ENCODE results near the gene OTOA.
"Not testable (repeated sequence)": the region's sequence is repeated elsewhere in the genome, so short reads cannot be mapped to it uniquely, and the experiment has no call there.

Gene OTOA

DNA sequence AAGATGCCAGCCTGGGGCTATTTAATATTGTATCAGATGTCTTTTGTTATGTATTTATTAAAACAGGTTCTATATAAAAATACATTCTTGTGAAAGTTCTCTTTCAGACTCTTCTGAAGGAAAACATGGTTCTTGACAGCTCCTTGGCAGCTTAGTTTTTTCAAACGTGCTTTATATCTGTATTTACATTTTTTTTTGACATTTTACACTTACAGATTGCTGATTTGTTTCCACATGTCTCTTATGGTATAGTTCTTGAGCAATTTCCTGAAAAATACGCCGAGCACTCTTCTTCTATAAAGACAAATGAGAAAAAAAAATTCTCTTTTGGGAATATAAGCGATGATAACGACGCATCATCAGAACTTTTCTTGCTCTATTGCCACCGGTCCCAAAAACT, 20.9 kb upstream of the OTOA start:
- no peak for DNase-seq

- no peak for DNase-seq
Measured at GRCh38 chr16:21643785-21644184, 20.0 kb upstream of the OTOA start.

- no peak for DNase-seq
Measured at GRCh38 chr16:21644674-21645073, 19.1 kb upstream of the OTOA start.

GRCh38 chr16:21645261-21645721, 18.5 kb upstream of the OTOA start:
- DNase-seq = no peak

DNA sequence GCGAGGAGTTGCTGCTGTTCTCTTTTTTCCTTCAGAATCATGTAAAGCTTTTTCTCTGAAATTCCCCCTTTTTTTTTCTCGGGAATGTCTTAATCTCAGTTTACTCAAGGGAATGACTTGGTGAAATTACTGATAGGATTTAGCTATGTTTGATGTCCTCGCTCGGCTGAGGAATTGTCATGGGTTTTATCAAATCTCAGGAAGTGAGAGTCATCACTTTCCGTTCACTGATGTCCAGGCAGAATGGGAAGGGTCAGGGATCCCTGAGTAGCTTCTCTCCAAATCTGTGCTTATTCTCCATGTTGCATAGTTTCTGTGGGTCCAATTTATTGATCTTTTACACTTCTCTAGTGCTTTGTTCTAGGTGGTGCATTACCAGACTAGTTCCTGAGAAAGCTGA, 17.7 kb upstream of the OTOA start:
- DNase-seq = no peak

GRCh38 chr16:21646721-21647561, 16.8 kb upstream of the OTOA start:
- no peak for DNase-seq

DNA sequence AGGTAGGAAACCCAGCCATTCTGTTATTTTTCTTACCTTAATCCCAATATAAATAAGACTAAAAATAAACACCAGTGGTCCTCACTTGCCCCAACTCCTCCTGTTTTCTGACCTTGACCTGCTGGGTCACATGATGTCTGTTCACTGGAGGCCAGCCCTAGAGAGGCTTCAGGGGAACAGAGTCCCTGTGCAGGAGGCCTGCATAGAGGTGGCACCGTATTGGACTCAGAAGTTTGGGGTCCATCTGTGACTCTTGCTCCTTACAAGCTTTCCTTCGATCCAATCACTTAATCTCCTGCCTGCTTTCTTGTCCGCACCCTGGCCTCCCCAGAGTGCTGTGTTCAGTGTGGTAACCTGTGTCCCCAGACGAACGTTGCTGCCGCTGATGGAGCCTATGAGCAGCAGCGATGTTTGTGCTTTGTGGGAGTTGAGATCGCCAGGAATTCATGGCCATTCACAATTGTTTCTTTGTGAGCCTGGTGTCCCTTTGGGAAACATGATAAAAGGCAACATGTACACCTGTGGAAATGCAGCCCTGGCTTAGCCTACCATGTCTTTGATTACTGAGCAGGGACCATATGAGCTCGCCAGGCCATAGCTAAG, 16.1 kb upstream of the OTOA start:
- no peak for DNase-seq

DNA sequence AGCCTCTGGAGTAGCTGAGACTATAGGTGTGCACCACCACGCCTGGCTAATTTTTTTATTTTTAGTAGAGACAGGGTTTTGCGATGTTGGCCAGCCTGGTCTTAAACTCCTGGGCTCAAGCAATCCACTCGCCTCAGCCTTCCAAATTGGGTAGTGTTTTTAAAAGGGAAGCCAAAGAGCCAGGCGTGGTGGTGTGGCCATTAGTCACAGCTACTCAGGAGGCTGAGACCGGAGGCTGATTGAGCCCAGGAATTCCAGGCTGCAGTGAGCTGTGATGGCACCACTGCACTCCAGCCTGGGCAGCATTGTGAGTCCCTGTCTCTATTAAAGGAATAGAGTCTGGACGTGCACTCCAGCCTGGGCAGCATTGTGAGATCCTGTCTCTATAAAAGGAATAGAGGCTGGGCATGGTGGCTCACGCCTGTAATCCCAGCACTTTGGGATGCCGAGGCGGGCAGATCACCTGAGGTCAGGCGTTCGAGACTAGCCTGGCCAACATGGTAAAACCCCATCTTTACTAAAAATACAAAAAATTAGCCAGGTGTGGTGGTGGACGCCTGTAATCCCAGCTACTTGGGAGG, 13.9 kb upstream of the OTOA start:
- not testable (repeated sequence) for DNase-seq

- DNase-seq = no peak
Measured at GRCh38 chr16:21650521-21650920, 13.2 kb upstream of the OTOA start.

GRCh38 chr16:21651515-21651914, 12.3 kb upstream of the OTOA start:
- no peak for DNase-seq

- no peak for DNase-seq
Measured at GRCh38 chr16:21652453-21652852, 11.3 kb upstream of the OTOA start, which contains the start of gene IGSF6. Gene IGSF6 (minus strand): TSS chr16:21652608. CDS start chr16:21652598, 10 bp downstream.

- DNase-seq = no peak
Measured at GRCh38 chr16:21653571-21653970, 10.2 kb upstream of the OTOA start.

DNA sequence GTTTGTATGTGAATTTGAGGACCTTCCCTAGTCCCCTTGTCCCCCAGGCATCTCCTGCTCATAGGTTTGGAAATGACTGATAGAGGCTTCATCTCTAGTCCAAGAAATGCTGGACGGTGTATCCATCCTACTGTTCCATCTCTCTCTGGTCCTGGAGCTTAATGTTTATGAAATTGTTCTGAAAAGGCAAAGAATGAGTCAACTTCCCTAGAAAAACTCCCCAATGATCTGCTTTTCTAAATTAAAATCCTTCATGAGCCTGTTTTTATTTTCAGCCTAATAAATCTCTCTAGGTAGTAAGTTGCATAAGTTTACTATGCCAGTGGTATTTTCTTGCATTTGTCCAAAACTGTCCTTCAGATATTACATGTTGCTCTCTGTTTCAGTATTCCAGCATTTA, 9.3 kb upstream of the OTOA start:
- no peak for DNase-seq

DNA sequence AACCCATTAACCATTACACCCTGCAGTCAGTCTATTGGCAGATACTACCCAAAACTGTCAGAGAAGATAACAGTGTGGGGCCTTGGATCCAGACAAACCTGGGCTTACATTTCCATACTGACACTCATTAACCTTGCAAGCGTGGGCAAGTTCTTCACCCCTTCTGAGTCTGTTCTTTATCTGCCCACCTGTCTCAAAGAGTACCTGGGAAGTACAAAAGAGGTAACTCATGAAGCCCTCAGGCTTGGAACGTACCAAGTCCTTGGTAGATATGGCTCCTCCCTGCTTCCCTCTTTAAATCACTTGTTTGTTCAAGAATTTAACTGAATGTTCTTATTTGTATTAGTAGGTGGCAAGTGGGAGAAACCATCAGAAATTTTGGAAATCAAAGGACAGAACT, 8.9 kb upstream of the OTOA start:
- DNase-seq = no peak

DNA sequence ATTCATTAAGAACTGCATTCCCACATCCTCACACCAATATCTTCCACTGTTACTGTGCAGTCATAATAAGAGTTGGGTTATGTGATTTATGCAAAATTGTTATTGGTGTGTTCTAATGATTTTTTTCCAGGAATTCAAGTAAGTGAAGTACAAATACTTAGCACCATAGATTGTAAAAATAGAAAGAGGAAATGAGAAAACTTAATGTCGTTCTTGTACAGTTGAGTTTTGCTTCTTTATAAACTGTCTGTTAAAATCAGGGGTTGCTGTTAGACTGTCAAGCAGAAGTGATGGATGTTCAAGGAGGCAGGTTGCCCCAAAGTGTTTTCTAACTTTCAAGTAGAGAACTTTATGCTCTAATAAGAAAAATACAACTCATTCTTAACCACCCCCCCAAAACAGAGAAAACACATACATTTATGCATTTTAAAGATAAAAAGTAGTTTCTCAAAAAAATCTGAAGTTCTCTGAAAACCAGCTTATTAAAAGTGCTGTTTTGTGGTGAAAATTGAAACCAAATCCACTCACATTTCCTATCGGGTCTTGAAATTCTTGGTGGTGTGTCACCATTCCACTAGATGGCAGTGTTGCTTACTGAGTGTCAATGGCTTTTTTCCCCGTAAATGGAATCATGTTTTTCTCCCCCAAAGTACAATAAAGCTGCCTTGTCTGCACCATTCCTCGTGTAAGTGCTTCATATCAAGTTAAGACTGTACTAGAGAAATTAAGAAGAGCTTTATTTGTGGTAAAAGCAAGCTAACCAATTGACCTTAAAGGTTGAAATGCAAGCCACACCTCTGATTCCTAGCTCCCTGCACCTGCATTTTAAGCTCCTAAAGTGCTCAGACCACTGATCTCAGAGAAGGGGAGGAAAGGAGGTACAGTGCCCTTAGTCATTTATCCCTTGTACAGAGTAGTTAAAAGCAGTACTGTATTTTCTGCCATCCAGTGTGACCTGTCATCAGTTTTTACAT, 6.7 kb upstream of the OTOA start:
- no peak for DNase-seq

- DNase-seq = no peak
Measured at GRCh38 chr16:21659124-21659523, 4.6 kb upstream of the OTOA start.

DNA sequence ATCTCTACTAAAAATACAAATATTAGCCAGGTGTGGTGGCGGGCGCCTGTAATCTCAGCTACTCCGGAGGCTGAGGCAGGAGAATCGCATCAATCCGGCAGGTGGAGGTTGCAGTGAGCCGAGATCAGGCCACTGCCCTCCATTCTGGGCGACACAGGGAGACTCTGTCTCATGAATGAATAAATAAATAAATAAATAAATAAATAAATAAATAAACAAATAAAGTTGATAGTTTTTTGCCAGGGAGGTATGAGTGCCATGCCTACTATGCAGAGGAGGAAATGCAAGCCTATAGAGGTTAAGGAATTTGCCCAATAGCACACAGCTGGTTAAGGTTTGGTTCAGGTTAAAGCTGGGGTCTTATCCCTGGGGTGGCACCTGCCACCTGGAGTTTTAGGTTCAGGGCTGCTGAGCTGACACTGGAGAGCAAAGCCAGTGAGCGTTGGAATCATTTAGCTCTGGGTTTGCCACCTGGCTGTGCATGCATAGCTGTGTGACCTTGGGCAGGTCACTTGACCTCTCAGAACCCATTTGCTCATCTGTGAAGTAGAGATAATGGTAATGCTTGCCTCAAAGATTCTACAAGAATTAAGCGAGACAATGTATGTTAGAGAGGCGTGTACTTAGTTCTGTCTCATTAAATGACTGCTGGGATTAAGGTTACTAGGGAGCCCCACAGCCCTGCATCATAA, 1.2 kb downstream of the OTOA start:
- no peak for DNase-seq

GRCh38 chr16:21666772-21667171, 3.0 kb downstream of the OTOA start:
- no peak for DNase-seq

DNA sequence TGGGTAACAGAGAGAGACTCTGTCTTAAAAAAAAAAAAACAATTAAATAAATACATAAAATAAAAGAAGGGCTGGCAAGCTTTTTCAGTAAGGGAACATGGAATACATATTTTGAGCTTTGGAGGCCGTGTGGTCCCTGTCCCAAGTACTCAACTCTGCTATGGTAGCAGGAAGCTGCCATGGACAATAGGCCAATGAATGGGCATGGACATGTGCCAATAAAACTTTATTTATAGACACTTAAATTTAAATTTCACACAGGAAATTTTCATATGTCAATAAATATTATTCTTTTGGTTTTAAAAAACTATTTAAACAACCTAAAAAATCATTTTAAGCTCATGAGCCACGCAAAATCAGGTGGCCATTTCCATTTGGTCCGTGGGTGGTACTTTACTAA, 3.8 kb downstream of the OTOA start:
- DNase-seq = no peak

- no peak for DNase-seq
Measured at GRCh38 chr16:21673469-21673868, 9.7 kb downstream of the OTOA start.

DNA sequence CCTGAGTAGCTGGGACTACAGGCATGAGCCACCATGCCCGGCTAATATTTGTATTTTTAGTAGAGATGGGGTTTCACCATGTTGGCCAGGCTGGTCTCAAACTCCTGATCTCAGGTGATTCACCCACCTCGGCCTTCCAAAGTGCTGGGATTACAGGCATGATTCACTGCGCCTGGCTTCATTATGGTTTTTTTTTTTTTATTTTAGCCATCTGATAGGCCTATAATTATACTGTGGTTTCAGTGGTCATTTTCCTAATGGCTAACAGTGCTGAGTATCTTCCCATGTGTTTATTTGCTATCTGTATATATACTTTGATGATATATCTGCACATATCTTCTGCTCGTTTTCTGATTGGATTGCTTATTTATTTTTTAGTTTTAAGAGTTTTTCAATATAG, 10.7 kb downstream of the OTOA start:
- DNase-seq = not testable (repeated sequence)

DNA sequence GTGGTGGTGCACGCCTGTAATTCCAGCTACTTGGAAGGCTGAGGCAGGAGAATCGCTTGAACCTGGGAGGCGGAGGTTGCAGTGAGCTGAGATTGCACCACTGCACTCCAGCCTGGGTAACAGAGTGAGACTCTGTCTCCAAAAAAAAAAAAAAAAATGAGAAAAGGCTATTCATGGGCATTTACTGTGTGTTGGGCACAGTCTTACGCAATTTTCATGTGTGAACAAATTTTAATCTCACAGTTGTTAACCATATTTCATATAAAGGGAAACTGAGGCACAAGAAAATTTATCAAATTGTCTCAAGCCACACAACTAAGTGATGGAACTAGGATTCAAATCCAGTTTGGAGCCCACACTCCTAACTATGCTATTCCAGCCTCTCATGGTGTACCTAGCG, 16.9 kb downstream of the OTOA start:
- DNase-seq = not testable (repeated sequence)

Data from NCI-H1417 treated with DMSO at 0.1 percent for 48 hours (cell line).